Jurkat, Clone E6-1 (cell line): ENCODE measurements around the gene DPYSL4.
A peak's percentile ranks its signal among the peaks of the same experiment; 100 is the strongest.
"Not testable (repeated sequence)": the region's sequence is repeated elsewhere in the genome, so short reads cannot be mapped to it uniquely, and the experiment has no call there.

Source experiments
- DNase-seq: peaks from one replicate; pipeline ENCODE4 v3.0.0-alpha.2; 2011; ENCODE audit warnings: low read depth, low spot score
- H3K4me3 ChIP-seq: 2 replicates; pipeline ENCODE4 v1.5.1; 2011; ENCODE audit warnings: mild to moderate bottlenecking, low read length, control low read depth, moderate library complexity

The DPYSL4 gene

GRCh38 chr10:132160834-132161622 lies 25.7 kb upstream of the DPYSL4 start:
- H3K4me3 ChIP-seq, DNase-seq: not testable (repeated sequence)

GRCh38 chr10:132162021-132162531 lies 24.7 kb upstream of the DPYSL4 start:
- peak; percentile 44 for DNase-seq
- peak overlapping the region; percentile 5; the same call in 1 of the 2 replicates for H3K4me3 ChIP-seq

GRCh38 chr10:132162590-132163277 lies 24.0 kb upstream of the DPYSL4 start:
- H3K4me3 ChIP-seq = no peak overlapping the region
- DNase-seq = no peak

GRCh38 chr10:132163278-132163765 lies 23.4 kb upstream of the DPYSL4 start:
- peak; percentile 31 for DNase-seq

GRCh38 chr10:132163826-132164515 lies 22.8 kb upstream of the DPYSL4 start:
- H3K4me3 ChIP-seq = no peak overlapping the region
- no peak for DNase-seq

More at GRCh38 chr10:132163278-132163765, 23.4 kb upstream of the DPYSL4 start:
- H3K4me3 ChIP-seq = no peak overlapping the region

GRCh38 chr10:132164761-132165278 lies 21.9 kb upstream of the DPYSL4 start:
- no peak for DNase-seq
- no peak overlapping the region for H3K4me3 ChIP-seq

GRCh38 chr10:132165416-132165980 lies 21.2 kb upstream of the DPYSL4 start:
- no peak for DNase-seq
- H3K4me3 ChIP-seq = no peak overlapping the region

- no peak overlapping the region for H3K4me3 ChIP-seq
- DNase-seq = no peak
Measured at GRCh38 chr10:132166216-132166950, 20.4 kb upstream of the DPYSL4 start.

- no peak for DNase-seq
- no peak overlapping the region for H3K4me3 ChIP-seq
Measured at GRCh38 chr10:132167041-132167674, 19.6 kb upstream of the DPYSL4 start.

- no peak overlapping the region for H3K4me3 ChIP-seq
- DNase-seq = no peak
Measured at GRCh38 chr10:132167976-132168375, 18.8 kb upstream of the DPYSL4 start.

GRCh38 chr10:132168571-132169030 lies 18.1 kb upstream of the DPYSL4 start:
- H3K4me3 ChIP-seq = no peak overlapping the region
- DNase-seq = no peak

- H3K4me3 ChIP-seq = no peak overlapping the region
- no peak for DNase-seq
Measured at GRCh38 chr10:132169031-132169765, 17.6 kb upstream of the DPYSL4 start.

- H3K4me3 ChIP-seq = no peak overlapping the region
- no peak for DNase-seq
Measured at GRCh38 chr10:132169766-132170560, 16.8 kb upstream of the DPYSL4 start.

- H3K4me3 ChIP-seq = no peak overlapping the region
- no peak for DNase-seq
Measured at GRCh38 chr10:132170561-132171361, 16.0 kb upstream of the DPYSL4 start.
